GM23248 (cell line): ENCODE data around the gene CCDC124. TPM values are rescaled to one million over a fixed set of nuclear protein-coding genes. Genes with fewer than 3 reads are reported as not detected.

ENCODE experiments used
- DNase-seq: peaks from one replicate; pipeline ENCODE4 v3.0.0-alpha.2; 2015
- H2AFZ ChIP-seq: fragments of 200-600 bp; sonication (generic); 2 replicates; pipeline ENCODE4 v1.6.1; 2016; ENCODE audit warnings: antibody characterized with exemption
- H3F3A ChIP-seq: fragments of 200-600 bp; sonication (generic); 2 replicates; pipeline ENCODE4 v1.6.1; 2016; ENCODE audit warnings: mild to moderate bottlenecking, antibody characterized with exemption, mixed run types; ENCODE audit not compliant: insufficient read depth
- H3K27ac ChIP-seq: fragments of 200-600 bp; sonication (generic); 2 replicates; pipeline ENCODE4 v1.5.1; 2016; ENCODE audit warnings: mild to moderate bottlenecking
- H3K27me3 ChIP-seq: fragments of 200-600 bp; sonication (generic); replicated peaks from 2 replicates; pipeline ENCODE4 v1.6.1; 2016; ENCODE audit warnings: mild to moderate bottlenecking; ENCODE audit not compliant: insufficient read depth
- H3K36me3 ChIP-seq: fragments of 200-600 bp; sonication (generic); 2 replicates; pipeline ENCODE4 v1.6.1; 2016; ENCODE audit warnings: low read depth, mild to moderate bottlenecking
- H3K4me1 ChIP-seq: fragments of 200-600 bp; sonication (generic); 2 replicates; pipeline ENCODE4 v1.6.1; 2016; ENCODE audit warnings: mild to moderate bottlenecking; ENCODE audit not compliant: insufficient read depth
- H3K4me2 ChIP-seq: fragments of 200-600 bp; sonication (generic); one replicate; pipeline ENCODE4 v1.6.1; 2016; ENCODE audit warnings: mild to moderate bottlenecking; ENCODE audit not compliant: unreplicated experiment
- H3K4me3 ChIP-seq: fragments of 200-600 bp; sonication (generic); 2 replicates; pipeline ENCODE4 v1.5.1; 2016; ENCODE audit warnings: mild to moderate bottlenecking
- H3K79me2 ChIP-seq: fragments of 200-600 bp; sonication (generic); 2 replicates; pipeline ENCODE4 v1.6.1; 2016; ENCODE audit warnings: mild to moderate bottlenecking; ENCODE audit not compliant: insufficient read depth
- H3K9ac ChIP-seq: fragments of 200-600 bp; sonication (generic); 2 replicates; pipeline ENCODE4 v1.6.1; 2016; ENCODE audit warnings: mild to moderate bottlenecking
- H3K9me2 ChIP-seq: fragments of 200-600 bp; sonication (generic); 2 replicates; pipeline ENCODE4 v1.6.1; 2016; ENCODE audit warnings: mixed run types, mild to moderate bottlenecking, moderate library complexity; ENCODE audit not compliant: insufficient read depth
- H3K9me3 ChIP-seq: fragments of 200-600 bp; sonication (generic); one replicate; pipeline ENCODE4 v1.6.1; 2017; ENCODE audit warnings: low read depth
- H4K20me1 ChIP-seq: fragments of 200-600 bp; sonication (generic); 2 replicates; pipeline ENCODE4 v1.6.0; 2016; ENCODE audit not compliant: insufficient read depth
- EZH2 ChIP-seq: fragments of 200-600 bp; sonication (generic); IDR thresholded peaks from 2 replicates; pipeline ENCODE4 v1.6.1; 2018; ENCODE audit warnings: antibody characterized with exemption, mild to moderate bottlenecking; ENCODE audit not compliant: insufficient read depth, poor library complexity, severe bottlenecking
- EZH2phosphoT487 ChIP-seq: fragments of 200-600 bp; sonication (generic); IDR thresholded peaks from 2 replicates; pipeline ENCODE4 v1.6.1; 2018; ENCODE audit warnings: antibody characterized with exemption, moderate library complexity, mild to moderate bottlenecking, low read depth; ENCODE audit not compliant: insufficient read depth
- WGBS, 2 experiments: methylation state at CpG; one replicate each; pipeline ENCODE4 v1.1.6; 2015 to 2017; ENCODE audit warnings: low lambda C conversion rate in 2 of 2, low coverage in 1 of 2; ENCODE audit errors: missing lambda C conversion rate in 2 of 2; 5-methylcytosine and 5-hydroxymethylcytosine counted together
- in situ Hi-C: fragments of 300-500 bp; cut with MboI; formaldehyde crosslinking; loops from 2 replicates; pipeline ENCODE4 v1.15.0; 2020
- polyA plus RNA-seq: library from polyadenylated mRNA; unstranded; fragments of >200 nt; fragmentation: Nextera tagmentation; extraction: Ambion mirVana; gene quantifications from 2 replicates; pipeline ENCODE4 v1.2.1, GENCODE V29; 2016
- total RNA-seq: library from RNA; depleted of rRNA; stranded (reverse); fragments of >200 nt; shearing (Covaris generic); gene quantifications from 2 replicates; pipeline ENCODE4 v1.2.3, GENCODE V29; 2014

The CCDC124 gene
- total and polyA plus RNA-seq, 2 experiments from 2014 or later = 29.6 to 125 TPM

- no peak for TF ChIP-seq EZH2phosphoT487
- no peak for TF ChIP-seq EZH2
- Histone ChIP-seq H3K9me3 (no peaks in the 10 kb centered on the region), H3K4me3 (no peak overlapping the region), H2AFZ (no peak overlapping the region), H3K79me2 (no peaks in the 10 kb centered on the region), H3K9me2 (no peaks in the 10 kb centered on the region), H3K36me3 (no peaks in the 10 kb centered on the region), H3K4me1 (no peaks in the 10 kb centered on the region), H4K20me1 (no peaks in the 10 kb centered on the region), H3K9ac (no peak overlapping the region), H3F3A (no peaks in the 10 kb centered on the region), H3K4me2 (no peak overlapping the region), H3K27ac (no peak overlapping the region), H3K27me3 (peaks cover 4% of the 10 kb centered on the region; the same call in 1 of the 2 replicates)
- in situ Hi-C loops = no loop called here
- 56 to 66% methylated on average over 6 of the region's 6 CpGs for WGBS, 2 experiments
- DNase-seq = no peak
Measured at GRCh38 chr19:17974551-17974950, 41.7 kb downstream of the CCDC124 start.

DNA sequence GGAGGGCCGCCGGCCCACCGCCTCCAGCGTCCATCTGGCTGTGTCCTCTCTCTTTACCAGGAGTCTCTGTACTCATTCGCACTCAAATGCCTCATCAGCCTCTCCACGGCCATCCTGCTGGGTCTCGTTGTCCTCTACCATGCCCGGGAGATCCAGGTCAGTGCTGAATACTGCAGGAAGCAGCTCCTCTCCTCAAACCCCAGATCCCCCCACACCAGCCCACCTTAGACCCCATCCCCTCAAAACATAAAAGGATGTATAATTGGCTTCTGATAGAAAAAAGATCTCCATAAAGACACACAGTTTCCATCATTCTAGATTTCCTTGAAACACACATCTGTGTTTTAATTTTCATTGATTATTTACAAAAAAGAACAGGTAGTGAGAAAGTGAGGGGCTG lies 42.2 kb downstream of the CCDC124 start:
- no peak overlapping the region for H3K4me2 ChIP-seq
- 59% methylated on average over 8 of the region's 8 CpGs for WGBS, 2 experiments
- no peaks in the 10 kb centered on the region for H3F3A ChIP-seq
- H2AFZ ChIP-seq = no peak overlapping the region
- no peaks in the 10 kb centered on the region for H3K79me2 ChIP-seq
- H3K36me3 ChIP-seq = no peaks in the 10 kb centered on the region
- no peaks in the 10 kb centered on the region for H3K9me3 ChIP-seq
- H3K27me3 ChIP-seq = peaks cover 4% of the 10 kb centered on the region; the same call in 1 of the 2 replicates
- H3K9me2 ChIP-seq = no peaks in the 10 kb centered on the region
- no peak overlapping the region for H3K9ac ChIP-seq
- in situ Hi-C loops = no loop called here
- no peaks in the 10 kb centered on the region for H4K20me1 ChIP-seq
- TF ChIP-seq EZH2phosphoT487 (no peak), EZH2 (no peak)
- no peaks in the 10 kb centered on the region for H3K4me1 ChIP-seq
- H3K4me3 ChIP-seq = no peak overlapping the region
- no peak overlapping the region for H3K27ac ChIP-seq
- no peak for DNase-seq

DNA sequence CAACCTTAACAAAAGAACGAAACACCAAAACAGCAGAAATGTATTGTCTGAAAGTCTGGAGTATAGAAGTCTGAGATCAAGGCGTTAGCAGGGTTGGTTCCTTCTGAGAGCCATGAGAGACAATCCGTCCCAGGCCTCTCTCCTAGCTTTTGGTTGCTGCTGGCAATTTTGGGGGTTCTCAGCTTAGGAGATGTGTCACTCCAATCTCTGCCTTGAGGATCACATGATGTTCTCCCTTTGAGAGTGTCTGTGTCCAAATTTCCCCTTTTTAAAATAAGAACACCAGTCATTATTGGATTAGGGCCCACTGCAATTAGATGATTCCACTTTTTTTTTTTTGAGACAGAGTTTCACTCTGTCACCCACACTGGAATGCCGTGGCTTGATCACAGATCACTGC lies 44.2 kb downstream of the CCDC124 start:
- Histone ChIP-seq H3K9me2 (no peaks in the 10 kb centered on the region), H2AFZ (no peak overlapping the region), H3K36me3 (no peaks in the 10 kb centered on the region), H3K27ac (no peak overlapping the region), H3K9me3 (no peaks in the 10 kb centered on the region), H4K20me1 (no peaks in the 10 kb centered on the region), H3F3A (no peaks in the 10 kb centered on the region), H3K79me2 (no peaks in the 10 kb centered on the region), H3K4me3 (no peak overlapping the region), H3K9ac (no peak overlapping the region), H3K4me2 (no peak overlapping the region), H3K27me3 (peaks cover 4% of the 10 kb centered on the region; the same call in 1 of the 2 replicates), H3K4me1 (no peaks in the 10 kb centered on the region)
- WGBS, 2 experiments = 47 to 62% methylated on average over 4 of the region's 4 CpGs
- in situ Hi-C loops = no loop called here
- no peak for TF ChIP-seq EZH2phosphoT487
- no peak for TF ChIP-seq EZH2
- DNase-seq = no peak

DNA sequence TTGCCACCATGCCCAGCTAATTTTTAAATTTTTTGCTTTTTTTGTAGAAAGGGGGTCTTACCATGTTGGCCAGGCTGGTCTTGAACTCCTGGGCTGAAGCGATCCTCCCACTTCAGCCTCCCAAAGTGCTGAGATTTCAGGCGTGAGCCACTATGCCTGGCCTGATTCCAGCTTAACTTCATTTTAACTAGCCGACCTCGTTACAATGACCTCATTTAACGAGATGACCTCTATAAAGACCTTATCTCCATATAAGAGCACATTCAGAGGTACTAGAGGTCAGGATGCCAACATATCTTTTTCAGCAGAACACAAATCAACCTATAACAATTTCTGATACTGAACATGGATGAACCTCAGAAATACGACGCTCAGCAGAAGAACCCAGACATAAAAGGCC lies 44.7 kb downstream of the CCDC124 start:
- no peak overlapping the region for H3K27ac ChIP-seq
- H3K9me3 ChIP-seq = no peaks in the 10 kb centered on the region
- 62 to 64% methylated on average over 7 of the region's 7 CpGs for WGBS, 2 experiments
- TF ChIP-seq EZH2phosphoT487 = no peak
- no peak for TF ChIP-seq EZH2
- H3K4me2 ChIP-seq = no peak overlapping the region
- H4K20me1 ChIP-seq = no peaks in the 10 kb centered on the region
- no peaks in the 10 kb centered on the region for H3K9me2 ChIP-seq
- no peak overlapping the region for H3K9ac ChIP-seq
- H3K27me3 ChIP-seq = peaks cover 4% of the 10 kb centered on the region; the same call in 1 of the 2 replicates
- H3K4me3 ChIP-seq = no peak overlapping the region
- H3K4me1 ChIP-seq = no peaks in the 10 kb centered on the region
- H3K79me2 ChIP-seq = no peaks in the 10 kb centered on the region
- in situ Hi-C loops = no loop called here
- DNase-seq = no peak
- no peaks in the 10 kb centered on the region for H3F3A ChIP-seq
- no peaks in the 10 kb centered on the region for H3K36me3 ChIP-seq
- H2AFZ ChIP-seq = no peak overlapping the region

GRCh38 chr19:17981611-17982010 lies 48.8 kb downstream of the CCDC124 start:
- no peak overlapping the region for H3K9ac ChIP-seq
- H2AFZ ChIP-seq = no peak overlapping the region
- H3K27ac ChIP-seq = no peak overlapping the region
- no peaks in the 10 kb centered on the region for H3F3A ChIP-seq
- DNase-seq = no peak
- in situ Hi-C loops = no loop called here
- no peaks in the 10 kb centered on the region for H3K79me2 ChIP-seq
- H3K4me3 ChIP-seq = no peak overlapping the region
- WGBS, 2 experiments = 88 to 90% methylated on average over 24 to 38 of the region's 38 CpGs
- no peaks in the 10 kb centered on the region for H3K36me3 ChIP-seq
- H3K4me1 ChIP-seq = no peaks in the 10 kb centered on the region
- H4K20me1 ChIP-seq = no peaks in the 10 kb centered on the region
- no peak for TF ChIP-seq EZH2phosphoT487
- no peak for TF ChIP-seq EZH2
- no peaks in the 10 kb centered on the region for H3K9me2 ChIP-seq
- no peak overlapping the region for H3K4me2 ChIP-seq
- H3K9me3 ChIP-seq = no peaks in the 10 kb centered on the region
- H3K27me3 ChIP-seq = no peaks in the 10 kb centered on the region
